H1 (cell line): ENCODE data around the gene ANK2. TPM values are rescaled to one million over a fixed set of nuclear protein-coding genes. Genes with fewer than 3 reads are reported as not detected.

Experiments used
- CTCF ChIA-PET: fragments of 300-600 bp; sonication (Branson Sonifier 250); formaldehyde crosslinking; loops from one replicate; lab custom pipeline; 2021; ENCODE audit not compliant: partially characterized antibody; lab: Charles Lee
- POLR2A ChIA-PET: fragments of 300-600 bp; sonication (Branson Sonifier 250); formaldehyde crosslinking; loops from one replicate; lab custom pipeline; 2021; ENCODE audit warnings: inconsistent platforms; ENCODE audit not compliant: partially characterized antibody; lab: Charles Lee
- DNase-seq, 2 experiments: peaks; one replicate each; pipeline versions ENCODE4 v3.0.0 to v3.0.0-alpha.2; 2010 to 2022; ENCODE audit warnings: low spot score in 2 of 2, low read depth in 1 of 2, mixed read lengths in 1 of 2
- FAIRE-seq: peaks from 2 replicates; lab custom pipeline; 2011; peaks lifted over from hg19 to GRCh38; lab: Jason Lieb, UNC
- H2AFZ ChIP-seq: 2 replicates; pipeline ENCODE4 v1.8.1; 2012; ENCODE audit warnings: low read length, inconsistent platforms
- H2AK5ac ChIP-seq: 2 replicates; pipeline ENCODE4 v1.6.1; 2013; ENCODE audit warnings: low read depth, low read length
- H2BK120ac ChIP-seq: replicated peaks from 2 replicates; pipeline ENCODE3; 2013; ENCODE audit warnings: low read depth, low read length, inconsistent platforms
- H2BK12ac ChIP-seq: 2 replicates; pipeline ENCODE4 v1.6.1; 2013; ENCODE audit warnings: low read depth, low read length
- H2BK15ac ChIP-seq: 2 replicates; pipeline ENCODE4 v1.6.1; 2013; ENCODE audit warnings: low read length
- H2BK20ac ChIP-seq: 2 replicates; pipeline ENCODE4 v1.6.1; 2013; ENCODE audit warnings: low read length
- H2BK5ac ChIP-seq: 2 replicates; pipeline ENCODE4 v1.6.1; 2013; ENCODE audit warnings: low read depth, low read length
- H3K14ac ChIP-seq: 2 replicates; pipeline ENCODE4 v1.6.1; 2013; ENCODE audit warnings: inconsistent platforms; ENCODE audit not compliant: insufficient read length
- H3K18ac ChIP-seq: 2 replicates; pipeline ENCODE4 v1.6.1; 2013; ENCODE audit warnings: low read length; ENCODE audit errors: extremely low read depth
- H3K23ac ChIP-seq: 2 replicates; pipeline ENCODE4 v1.6.1; 2013; ENCODE audit warnings: inconsistent platforms; ENCODE audit not compliant: insufficient read length
- H3K23me2 ChIP-seq: 2 replicates; pipeline ENCODE4 v1.6.1; 2013; ENCODE audit warnings: low read depth, low read length
- H3K27ac ChIP-seq: 2 replicates; pipeline ENCODE4 v1.6.1; 2011; ENCODE audit warnings: low read depth, low read length, inconsistent platforms
- H3K27me3 ChIP-seq, 4 experiments: replicated peaks in 1 of 4; 1 replicate in 1 of 4; 2 replicates in 3 of 4; pipeline versions ENCODE4 v1.6.1 to v1.8.1; 2011 to 2013; ENCODE audit warnings: low read length in 3 of 4, mild to moderate bottlenecking in 3 of 4, inconsistent platforms in 2 of 4, mixed read lengths in 2 of 4, moderate library complexity in 1 of 4; ENCODE audit not compliant: control insufficient read depth in 3 of 4, insufficient read depth in 3 of 4; ENCODE audit errors: extremely low read depth in 1 of 4
- H3K36me3 ChIP-seq, 4 experiments: 2 replicates each; pipeline versions ENCODE4 v1.6.1 to v1.8.1; 2011 to 2013; ENCODE audit warnings: mild to moderate bottlenecking in 4 of 4, low read length in 3 of 4, moderate library complexity in 2 of 4, control low read depth in 1 of 4, inconsistent platforms in 1 of 4; ENCODE audit not compliant: insufficient read depth in 4 of 4, control insufficient read depth in 2 of 4
- H3K4ac ChIP-seq: replicated peaks from 2 replicates; pipeline ENCODE3; 2013; ENCODE audit warnings: low read length, low read depth, mixed read lengths, inconsistent platforms; ENCODE audit not compliant: insufficient read length
- H3K4me1 ChIP-seq, 4 experiments: replicated peaks in 1 of 4; 1 replicate in 1 of 4; 2 replicates in 3 of 4; pipeline versions ENCODE4 v1.6.1 to v1.8.1; 2011 to 2013; ENCODE audit warnings: low read length in 3 of 4, inconsistent platforms in 2 of 4, mixed read lengths in 1 of 4; ENCODE audit not compliant: insufficient read depth in 4 of 4, control insufficient read depth in 3 of 4
- H3K4me2 ChIP-seq, 2 experiments: 2 replicates each; pipeline versions ENCODE4 v1.6.1 to v1.8.1; 2011 to 2013; ENCODE audit warnings: low read depth in 2 of 2, low read length in 2 of 2, control low read depth in 1 of 2, inconsistent platforms in 1 of 2, mild to moderate bottlenecking in 1 of 2; ENCODE audit not compliant: insufficient read depth in 1 of 2
- H3K4me3 ChIP-seq, 4 experiments: fragments of 200-600, 300-600 bp in 1 of 4; sonication (generic), shearing (Covaris generic), sonication (Bioruptor Twin) in 1 of 4; 2 replicates each; pipeline versions ENCODE4 v1.5.1 to v1.8.1; 2011 to 2016; ENCODE audit warnings: low read length in 4 of 4, low read depth in 3 of 4, control low read depth in 2 of 4, inconsistent platforms in 2 of 4, mild to moderate bottlenecking in 2 of 4, mixed read lengths in 1 of 4, moderate library complexity in 1 of 4; ENCODE audit not compliant: insufficient read depth in 2 of 4; ENCODE audit errors: extremely low read depth in 1 of 4
- H3K56ac ChIP-seq: replicated peaks from 2 replicates; pipeline ENCODE3; 2013; ENCODE audit warnings: low read depth, mild to moderate bottlenecking, mixed read lengths, low read length, inconsistent platforms; ENCODE audit not compliant: insufficient read length
- H3K79me1 ChIP-seq: 2 replicates; pipeline ENCODE4 v1.6.1; 2013; ENCODE audit warnings: low read depth, low read length, control low read depth
- H3K79me2 ChIP-seq, 2 experiments: 2 replicates each; pipeline versions ENCODE4 v1.6.1 to v1.8.1; 2012 to 2013; ENCODE audit warnings: low read length in 2 of 2, mild to moderate bottlenecking in 2 of 2, inconsistent platforms in 1 of 2; ENCODE audit not compliant: insufficient read depth in 2 of 2, control insufficient read depth in 1 of 2
- H3K9ac ChIP-seq, 4 experiments: replicated peaks in 1 of 4; 1 replicate in 1 of 4; 2 replicates in 3 of 4; pipeline versions ENCODE4 v1.6.1 to v1.8.1; 2011 to 2013; ENCODE audit warnings: low read depth in 3 of 4, low read length in 3 of 4, control low read depth in 2 of 4, mild to moderate bottlenecking in 2 of 4, moderate library complexity in 2 of 4, inconsistent platforms in 1 of 4; ENCODE audit errors: extremely low read depth in 1 of 4
- H3K9me3 ChIP-seq, 2 experiments: 2 replicates each; pipeline versions ENCODE4 v1.6.1 to v1.8.1; 2012 to 2013; ENCODE audit warnings: mild to moderate bottlenecking in 2 of 2, moderate library complexity in 2 of 2, control low read depth in 1 of 2, inconsistent platforms in 1 of 2, low read depth in 1 of 2, low read length in 1 of 2, mixed read lengths in 1 of 2; ENCODE audit not compliant: insufficient read depth in 2 of 2
- H4K20me1 ChIP-seq, 2 experiments: replicated peaks in 1 of 2; 2 replicates each; pipeline versions ENCODE3 to v1.8.1; 2011 to 2013; ENCODE audit warnings: inconsistent platforms in 2 of 2, low read length in 2 of 2, mild to moderate bottlenecking in 1 of 2; ENCODE audit not compliant: insufficient read depth in 2 of 2, control insufficient read depth in 1 of 2
- H4K5ac ChIP-seq: 2 replicates; pipeline ENCODE4 v1.6.1; 2013; ENCODE audit warnings: low read length, low read depth, mixed read lengths, inconsistent platforms; ENCODE audit not compliant: insufficient read length
- H4K8ac ChIP-seq: 2 replicates; pipeline ENCODE4 v1.8.0; 2013; ENCODE audit warnings: mild to moderate bottlenecking, moderate library complexity, low read length, inconsistent platforms; ENCODE audit not compliant: insufficient read depth; ENCODE audit errors: extremely low read depth
- H4K91ac ChIP-seq: replicated peaks from 2 replicates; pipeline ENCODE3; 2013; ENCODE audit warnings: low read length, mixed read lengths, inconsistent platforms; ENCODE audit not compliant: insufficient read length
- CBX5 ChIP-seq: fragments of 300-800, 300-1000 bp; sonication (generic); IDR thresholded peaks from 2 replicates; pipeline ENCODE4 v1.7.1; 2016; ENCODE audit warnings: antibody characterized with exemption, low read length, low read depth
- CHD2 ChIP-seq: IDR thresholded peaks from 2 replicates; pipeline ENCODE4 v1.6.1; 2012; ENCODE audit warnings: low read length, improper control_type of control experiment
- GABPA ChIP-seq: IDR thresholded peaks from 2 replicates; pipeline ENCODE4 v1.6.1; 2011; ENCODE audit warnings: mild to moderate bottlenecking, low read length, moderate library complexity, borderline replicate concordance; ENCODE audit not compliant: insufficient read depth
- JUND ChIP-seq: IDR thresholded peaks from 2 replicates; pipeline ENCODE4 v1.6.1; 2011; ENCODE audit warnings: mild to moderate bottlenecking, improper control_type of control experiment, low read length
- KDM1A ChIP-seq: fragments of 200-600, 300-600 bp; sonication (generic); IDR thresholded peaks from 2 replicates; pipeline ENCODE4 v1.7.1; 2016; ENCODE audit warnings: mild to moderate bottlenecking, low read length, borderline replicate concordance
- NRF1 ChIP-seq: IDR thresholded peaks from 2 replicates; pipeline ENCODE4 v1.6.1; 2011; ENCODE audit warnings: mild to moderate bottlenecking, low read depth, low read length, improper control_type of control experiment
- RNF2 ChIP-seq: fragments of 200-900, 300-1000 bp; sonication (generic); IDR thresholded peaks from 2 replicates; pipeline ENCODE4 v1.7.1; 2016; ENCODE audit warnings: borderline replicate concordance, low read depth, mild to moderate bottlenecking, antibody characterized with exemption, low read length; ENCODE audit not compliant: poor library complexity, severe bottlenecking; ENCODE audit errors: missing control alignments
- RXRA ChIP-seq: IDR thresholded peaks from 2 replicates; pipeline ENCODE4 v1.6.1; 2011; ENCODE audit warnings: low read depth, mild to moderate bottlenecking, low read length, moderate library complexity; ENCODE audit not compliant: insufficient read depth
- SIRT6 ChIP-seq: IDR thresholded peaks from one replicate; pipeline ENCODE4 v1.7.1; 2012; ENCODE audit warnings: low read length, inconsistent platforms
- SP1 ChIP-seq: IDR thresholded peaks from 2 replicates; pipeline ENCODE4 v1.6.1; 2011; ENCODE audit warnings: low read depth, low read length
- SP4 ChIP-seq: IDR thresholded peaks from 2 replicates; pipeline ENCODE4 v1.6.1; 2012; ENCODE audit warnings: low read length, inconsistent platforms
- TAF1 ChIP-seq: IDR thresholded peaks from 2 replicates; pipeline ENCODE4 v1.6.1; 2011; ENCODE audit warnings: mild to moderate bottlenecking, low read depth, low read length
- TEAD4 ChIP-seq: IDR thresholded peaks from 2 replicates; pipeline ENCODE4 v1.6.1; 2012; ENCODE audit warnings: low read depth, low read length, inconsistent platforms, mixed read lengths
- YY1 ChIP-seq: IDR thresholded peaks from 2 replicates; pipeline ENCODE4 v1.6.1; 2011; ENCODE audit warnings: low read depth, mild to moderate bottlenecking, low read length
- WGBS, 2 experiments: shearing (Covaris generic) in 1 of 2; methylation state at CpG; one replicate each; pipeline versions ENCODE4 v1.1.6 to v1.1.7; 2013 to 2015; ENCODE audit warnings: low lambda C conversion rate in 2 of 2, mixed read lengths in 2 of 2, inconsistent platforms in 1 of 2, low coverage in 1 of 2, missing lambda C conversion rate in 1 of 2; ENCODE audit not compliant: insufficient replicate concordance in 2 of 2, insufficient coverage in 1 of 2, insufficient read length in 1 of 2; ENCODE audit errors: extremely low coverage in 1 of 2, missing lambda C conversion rate in 1 of 2; 5-methylcytosine and 5-hydroxymethylcytosine counted together
- polyA plus RNA-seq, 7 experiments: library from polyadenylated mRNA; depleted of rRNA in 3 of 7; stranded (reverse) in 5 of 7; unstranded in 2 of 7; fragments of >200 nt in 5 of 7; fragments of 200-250 nt in 2 of 7; gene quantifications; 1 replicate in 5 of 7; 2 replicates in 1 of 7; 4 replicates in 1 of 7; pipeline versions ENCODE4 v1.2.1 to v1.2.3, GENCODE V29; 2011 to 2013; ENCODE audit warnings: missing spikeins in 2 of 7, mixed read lengths in 2 of 7
- total RNA-seq: library from RNA; stranded (reverse); fragmentation: NEBNext Ultra II Directional; extraction: Animal tissue kit (Norgen Biotek cat#: 25700); gene quantifications from 2 replicates; pipeline ENCODE4 v1.2.1, GENCODE V29; 2021

ANK2 gene
- total and polyA plus RNA-seq, 2 of the 8 experiments (the other 6 are each of a cell fraction or from before 2014, with no cell fraction given), result 14.2 to 35.1 TPM

GRCh38 chr4:113064244-113064643 lies 14.8 kb downstream of the ANK2 start:
- peak overlapping the region; percentile 61; the same call in 1 of the 2 replicates for H2BK5ac ChIP-seq
- H3K27me3 ChIP-seq, result no peaks in the 10 kb centered on the region
- H3K14ac ChIP-seq, result no peak overlapping the region
- H3K23ac ChIP-seq, result no peak overlapping the region
- H3K79me2 ChIP-seq, result no peaks in the 10 kb centered on the region; a peak in 1 of 4 replicates
- peak overlapping the region in 1 of 4 experiments; percentile 43; a peak in 3 of 8 replicates for H3K4me3 ChIP-seq
- FAIRE-seq, result peak; percentile 100
- ChIA-PET POLR2A (interaction anchor here (0.7 to 2.8 kb wide), 7 partner anchors 11 to 202 kb away, joined by 3 to 21 read pairs (median 3); partner anchors contain the start of gene ANK2), CTCF (interaction anchor here (1.0 kb wide), 1 partner anchor 10 kb away, joined by 4 read pairs; no protein-coding TSS in a partner anchor)
- H2BK12ac ChIP-seq, result no peak overlapping the region
- peaks cover 1 to 19% (median 10%) of the 10 kb centered on the region in 4 experiments; a peak in 5 of 7 replicates for H3K4me1 ChIP-seq
- DNase-seq, result peak; percentile 70 to 86
- H2BK20ac ChIP-seq, result 0 out of 2 replicates have a peak overlapping the region, but pooled peaks have one; percentile 64
- H4K8ac ChIP-seq, result no peak overlapping the region
- peak overlapping the region; percentile 61 for H4K5ac ChIP-seq
- H2AFZ ChIP-seq, result no peak overlapping the region
- no peaks in the 10 kb centered on the region; the same call in 1 of the 2 replicates for H3K79me1 ChIP-seq
- H3K36me3 ChIP-seq, result no peaks in the 10 kb centered on the region
- no peaks in the 10 kb centered on the region for H3K9me3 ChIP-seq
- peak overlapping the region; percentile 19 to 48 for H3K4me2 ChIP-seq
- H3K4ac ChIP-seq, result no peak overlapping the region
- no peak overlapping the region for H2BK120ac ChIP-seq
- H3K9ac ChIP-seq, result no peak overlapping the region
- H3K23me2 ChIP-seq, result no peaks in the 10 kb centered on the region
- WGBS, 2 experiments, result 8% methylated on average over 5 of the region's 5 CpGs; no CpG with 5 or more reads in 1 of the 2 experiments
- no peak overlapping the region for H3K27ac ChIP-seq
- no peak overlapping the region for H3K56ac ChIP-seq
- H4K20me1 ChIP-seq, result no peaks in the 10 kb centered on the region
- H4K91ac ChIP-seq, result no peak overlapping the region
- no peak overlapping the region for H2AK5ac ChIP-seq
- 0 out of 2 replicates have a peak overlapping the region, but pooled peaks have one; percentile 53 for H2BK15ac ChIP-seq
- 0 out of 2 replicates have a peak overlapping the region, but pooled peaks have one; percentile 52 for H3K18ac ChIP-seq
- TF ChIP-seq YY1 (peak; percentile 53; the same call in 1 of the 2 replicates), KDM1A (no peak), GABPA (no peak), SP1 (peak; percentile 91), SIRT6 (no peak), CHD2 (no peak), RXRA (no peak), JUND (no peak), CBX5 (no peak), TAF1 (0 out of 2 replicates have a peak, but pooled peaks have one; percentile 23), TEAD4 (peak; percentile 97), NRF1 (no peak), SP4 (no peak), RNF2 (no peak)
